Uterus (tissue), 2 donors: ENCODE data around the gene IRF2.

ENCODE experiments used
- POLR2A ChIP-seq, 2 donors: fragments of 450-650 bp; IDR thresholded peaks; one replicate each; pipeline ENCODE4 v1.6.1; 2016; ENCODE audit warnings: antibody characterized with exemption in 2 of 2, mild to moderate bottlenecking in 1 of 2, moderate library complexity in 1 of 2
- TF ChIP-seq, protein P1 (sequence below), 4 experiments: fragments of 200-600 bp in 2 of 4; fragments of 450-650 bp in 2 of 4; sonication (generic) in 2 of 4; IDR thresholded peaks; one replicate each; pipeline ENCODE4 v1.5.1; 2016 to 2019; ENCODE audit warnings: antibody characterized with exemption in 4 of 4, mild to moderate bottlenecking in 2 of 4, moderate library complexity in 1 of 4

DNA sequence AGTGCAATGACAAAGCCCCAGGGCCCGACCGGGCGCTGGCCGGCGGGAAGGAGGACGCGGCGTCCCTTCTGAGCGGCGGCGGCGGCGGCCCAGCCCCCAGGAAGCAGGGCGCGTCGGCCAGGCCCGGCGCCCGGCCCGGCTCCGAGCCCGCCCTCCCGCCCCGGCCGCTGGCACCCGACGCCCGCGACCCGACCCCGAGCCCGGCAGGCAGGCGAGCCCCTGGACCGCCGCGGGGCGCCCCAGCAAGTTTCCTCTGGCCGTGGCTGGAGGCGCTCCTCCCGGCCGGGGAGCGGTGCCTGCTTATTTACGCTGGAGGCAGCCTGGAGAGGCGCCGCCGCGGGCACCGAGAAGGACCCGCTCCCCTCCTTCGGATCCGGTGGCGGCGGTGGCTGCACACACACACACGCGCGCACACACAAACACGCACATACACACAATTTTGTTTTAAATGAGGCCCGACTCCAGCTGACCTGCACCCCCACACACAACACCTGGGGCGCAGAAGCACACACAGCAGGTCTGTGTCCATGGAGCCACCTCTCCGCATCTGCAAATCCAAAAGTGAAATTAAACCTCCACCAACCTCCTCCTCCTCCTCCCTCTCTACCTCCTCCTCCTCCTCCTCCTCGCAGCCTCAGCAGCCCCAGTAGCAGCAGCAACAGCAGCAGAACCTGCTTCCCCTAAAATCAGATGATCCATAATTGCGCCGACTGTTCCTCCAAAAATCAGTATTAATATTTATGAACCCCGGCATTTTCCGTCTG lies 669 bp downstream of the IRF2 start:
- TF ChIP-seq, protein P1, sequence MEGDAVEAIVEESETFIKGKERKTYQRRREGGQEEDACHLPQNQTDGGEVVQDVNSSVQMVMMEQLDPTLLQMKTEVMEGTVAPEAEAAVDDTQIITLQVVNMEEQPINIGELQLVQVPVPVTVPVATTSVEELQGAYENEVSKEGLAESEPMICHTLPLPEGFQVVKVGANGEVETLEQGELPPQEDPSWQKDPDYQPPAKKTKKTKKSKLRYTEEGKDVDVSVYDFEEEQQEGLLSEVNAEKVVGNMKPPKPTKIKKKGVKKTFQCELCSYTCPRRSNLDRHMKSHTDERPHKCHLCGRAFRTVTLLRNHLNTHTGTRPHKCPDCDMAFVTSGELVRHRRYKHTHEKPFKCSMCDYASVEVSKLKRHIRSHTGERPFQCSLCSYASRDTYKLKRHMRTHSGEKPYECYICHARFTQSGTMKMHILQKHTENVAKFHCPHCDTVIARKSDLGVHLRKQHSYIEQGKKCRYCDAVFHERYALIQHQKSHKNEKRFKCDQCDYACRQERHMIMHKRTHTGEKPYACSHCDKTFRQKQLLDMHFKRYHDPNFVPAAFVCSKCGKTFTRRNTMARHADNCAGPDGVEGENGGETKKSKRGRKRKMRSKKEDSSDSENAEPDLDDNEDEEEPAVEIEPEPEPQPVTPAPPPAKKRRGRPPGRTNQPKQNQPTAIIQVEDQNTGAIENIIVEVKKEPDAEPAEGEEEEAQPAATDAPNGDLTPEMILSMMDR (IDR thresholded peaks at IDR 0.05) = no peak
- TF ChIP-seq POLR2A (IDR thresholded peaks at IDR 0.05) = no peak
